ENCODE results near the gene DRD1.
A peak's percentile ranks its signal among the peaks of the same experiment; 100 is the strongest.
"Not testable (repeated sequence)": the region's sequence is repeated elsewhere in the genome, so short reads cannot be mapped to it uniquely, and the experiment has no call there.

DRD1 gene

DNA sequence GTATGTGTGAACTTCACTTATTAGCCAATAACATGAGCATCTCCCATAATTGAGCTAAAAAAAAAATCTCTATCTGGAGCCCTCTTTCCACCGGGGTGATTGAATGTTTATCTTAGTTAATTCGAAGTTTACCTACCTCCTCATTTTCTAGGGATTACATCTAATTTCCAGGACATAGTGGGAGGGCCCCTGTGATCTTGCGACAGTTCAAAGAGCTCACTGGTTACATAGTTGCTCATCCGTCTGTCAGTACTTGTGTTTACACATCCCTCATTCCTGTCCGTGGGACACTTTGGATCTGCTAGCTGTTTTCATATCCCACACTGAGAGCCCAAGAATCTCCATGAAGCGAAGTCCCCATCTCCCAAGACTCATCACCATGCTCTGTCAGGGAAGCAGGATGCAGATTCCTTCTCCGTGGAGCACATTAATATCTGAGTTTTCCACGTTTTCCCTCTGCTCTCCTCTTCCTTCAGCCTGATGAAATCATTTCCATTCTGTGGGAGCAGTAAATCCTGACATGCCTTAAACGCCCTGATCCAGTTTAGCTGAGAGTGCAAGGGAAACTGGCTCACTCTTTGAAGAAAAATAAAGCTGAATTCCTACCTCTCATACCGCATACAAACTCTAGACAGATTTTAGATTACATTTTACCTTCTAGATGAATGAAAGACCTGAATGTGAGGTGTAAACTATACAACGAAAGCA lies 24.2 kb upstream of the DRD1 start:
- no peak for DNase-seq

DNA sequence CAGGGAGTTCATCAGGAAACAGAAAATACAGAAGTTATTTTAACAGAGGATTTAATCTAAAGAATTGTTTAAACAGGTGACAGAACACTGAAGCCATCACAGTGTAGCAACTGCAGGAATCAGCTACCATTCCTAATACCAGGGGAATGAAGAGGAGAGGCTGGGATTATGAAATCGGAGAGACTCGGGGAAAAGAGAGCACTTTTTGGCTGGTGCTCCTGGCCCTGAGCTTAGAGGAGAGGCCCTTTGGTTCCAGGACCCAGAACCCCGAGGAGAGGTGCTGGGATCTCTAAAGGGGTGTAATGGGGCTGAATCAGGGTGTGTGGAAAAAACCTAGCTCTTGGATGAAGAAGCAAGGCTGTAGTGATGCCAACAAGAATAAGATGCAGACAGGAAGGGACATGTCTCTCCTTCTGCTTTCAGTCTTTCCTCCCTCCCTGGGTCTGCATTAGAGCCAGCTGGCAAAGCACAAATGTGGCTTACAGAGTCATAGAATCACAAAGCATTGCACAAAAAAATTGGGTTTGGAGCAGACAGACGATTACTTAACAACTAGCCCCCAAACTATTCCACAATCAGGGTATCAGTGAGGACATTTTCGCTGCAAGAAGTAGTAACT lies 22.8 kb upstream of the DRD1 start:
- no peak for DNase-seq

DNA sequence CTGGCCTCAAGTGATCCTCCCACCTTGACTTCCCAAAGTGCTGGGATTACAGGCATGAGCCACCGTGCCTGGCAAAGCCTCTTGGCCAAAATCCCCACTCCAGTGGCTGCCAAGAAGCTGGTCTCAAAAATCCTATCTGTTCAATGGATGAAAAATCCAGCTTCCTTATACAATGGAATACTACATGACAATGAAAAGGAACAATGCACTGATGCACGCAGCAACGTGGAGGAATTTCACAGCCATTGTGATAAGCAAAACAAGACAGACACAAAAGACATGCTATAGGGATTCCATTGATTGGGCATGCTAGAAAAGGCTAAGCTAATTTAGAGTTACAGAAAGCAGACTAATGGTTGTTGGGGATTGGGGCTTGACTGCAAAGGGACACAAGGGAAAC lies 21.3 kb upstream of the DRD1 start:
- DNase-seq = no peak

DNA sequence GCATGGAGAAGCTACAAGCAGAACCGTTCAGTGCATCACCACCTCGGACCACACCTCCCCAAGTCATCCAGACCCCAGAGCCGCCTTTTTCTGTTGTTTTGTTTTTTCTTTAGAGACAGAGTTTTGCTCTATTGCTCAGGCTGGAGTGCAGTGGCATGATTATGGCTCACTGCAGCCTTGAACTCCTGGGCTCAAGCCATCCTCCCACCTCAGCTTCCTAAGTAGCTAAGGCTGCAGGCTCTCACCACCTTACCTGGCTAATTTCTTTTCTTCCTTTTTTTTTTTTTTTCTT lies 20.9 kb upstream of the DRD1 start:
- no peak for DNase-seq

DNA sequence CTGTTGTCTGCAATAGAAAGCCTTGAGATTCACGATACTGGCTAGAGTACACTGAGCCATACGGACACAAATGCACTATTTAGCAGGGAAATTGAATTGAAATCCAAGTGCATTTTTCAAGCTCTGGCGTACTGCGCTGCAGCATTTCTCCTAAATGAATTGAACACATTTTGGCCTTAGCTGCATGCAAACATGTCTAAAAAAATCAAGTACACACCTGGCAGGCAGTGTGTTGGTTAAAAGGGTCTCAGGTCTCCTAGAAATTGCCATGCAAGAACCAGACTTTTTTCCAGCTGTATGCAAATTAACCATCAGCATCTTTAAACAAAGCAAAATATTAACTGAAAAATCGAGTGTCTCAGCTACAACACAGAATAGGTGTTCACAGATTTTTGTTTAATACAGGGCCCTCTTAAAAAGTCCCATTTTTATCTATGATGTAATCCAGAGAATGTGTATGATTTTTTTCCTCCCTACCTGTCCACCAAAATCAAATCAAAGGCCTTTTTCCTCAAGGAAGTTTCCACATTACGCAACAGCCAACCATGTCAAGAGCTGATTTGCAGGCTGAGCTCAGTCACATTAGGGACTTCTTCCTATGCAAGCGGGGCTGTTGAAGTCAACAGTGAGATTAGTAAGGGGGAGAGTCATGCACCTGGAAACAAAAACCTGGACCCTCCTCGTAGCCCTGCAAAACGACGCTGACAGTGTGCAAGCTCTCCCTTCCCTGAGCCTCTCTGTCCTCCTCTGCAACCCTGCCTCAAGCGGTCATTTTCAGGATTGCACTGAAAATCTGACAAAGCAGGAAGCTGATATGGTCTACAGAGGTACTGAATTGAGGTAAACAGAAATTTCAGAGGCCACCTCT lies 20.3 kb upstream of the DRD1 start:
- DNase-seq = peak; percentile 7 to 37 (median 22)

DNA sequence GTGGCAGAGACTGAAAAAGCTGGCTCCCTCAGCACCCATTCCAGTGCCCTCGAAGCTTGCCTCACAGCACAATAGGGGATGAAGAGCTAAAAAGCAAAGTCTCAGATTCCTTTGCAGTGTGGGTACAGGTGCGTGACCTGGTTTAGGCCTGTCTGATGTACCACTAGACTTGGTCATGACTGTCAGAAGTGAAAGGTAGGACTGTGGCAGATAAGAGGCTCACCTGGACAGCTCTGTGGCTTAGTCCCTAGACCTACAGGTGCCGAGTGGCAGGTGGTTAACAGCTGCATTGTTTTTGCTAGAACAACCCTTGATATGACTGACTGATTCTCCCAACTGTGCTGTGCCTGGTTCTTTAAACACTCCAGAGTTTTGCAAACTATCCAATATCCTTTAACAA lies 19.7 kb upstream of the DRD1 start:
- DNase-seq = no peak

DNA sequence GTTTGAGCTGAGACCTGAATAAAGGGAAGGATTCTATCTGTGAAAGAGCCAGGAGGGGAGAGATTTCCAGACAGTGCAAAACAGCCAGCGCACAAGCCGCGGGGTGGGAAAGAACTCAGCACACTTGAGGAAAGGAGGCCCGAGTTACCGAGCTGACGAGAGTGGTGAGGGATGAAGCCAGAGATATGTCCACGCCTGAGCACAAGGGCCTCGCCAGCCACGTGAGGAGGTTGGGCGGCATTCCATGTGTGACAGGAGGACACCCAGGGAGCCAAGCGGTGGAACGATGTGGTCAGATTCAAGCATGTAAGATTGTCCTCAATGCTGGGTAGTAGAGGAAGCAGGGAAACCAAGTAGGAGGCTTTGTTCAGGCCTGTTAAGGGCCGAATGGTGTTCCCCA lies 17.4 kb upstream of the DRD1 start:
- DNase-seq = no peak

DNA sequence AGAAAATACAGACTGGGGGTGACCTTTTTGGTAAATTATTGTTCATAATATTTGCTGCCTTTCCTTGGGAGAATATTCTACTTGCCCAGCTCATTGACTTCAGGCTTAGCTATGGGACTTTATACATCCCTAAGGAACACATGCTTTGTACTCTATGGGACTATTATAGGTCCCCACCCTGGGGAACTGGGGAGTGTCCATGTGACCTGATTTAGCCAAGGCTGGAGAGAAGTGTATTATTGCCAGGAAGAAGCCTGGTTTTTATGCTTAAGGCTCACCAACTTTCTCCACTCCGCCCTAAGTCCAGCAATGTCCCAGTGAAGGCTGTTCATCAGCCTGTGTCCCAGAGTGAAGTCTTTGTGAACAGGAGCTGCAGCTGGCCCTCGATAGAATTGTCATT lies 16.6 kb upstream of the DRD1 start:
- DNase-seq = no peak

DNA sequence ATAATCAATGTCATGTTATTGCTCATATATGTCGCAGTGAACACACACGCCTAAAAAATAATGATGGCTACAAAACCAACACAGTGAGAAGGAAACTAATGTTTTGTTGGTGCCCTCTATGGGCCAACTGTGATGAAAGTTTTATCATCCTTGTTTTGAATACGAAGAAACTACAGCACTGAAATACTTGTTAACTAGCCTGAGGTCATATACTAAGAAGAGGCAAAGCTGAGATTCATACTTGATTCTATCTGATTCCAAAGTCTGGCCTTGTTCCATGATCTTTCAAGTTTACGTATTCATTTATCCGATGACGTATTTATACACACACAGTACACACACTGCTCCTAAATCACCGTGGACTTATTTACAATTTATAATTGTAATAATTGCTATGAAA lies 16.1 kb upstream of the DRD1 start:
- DNase-seq = no peak

DNA sequence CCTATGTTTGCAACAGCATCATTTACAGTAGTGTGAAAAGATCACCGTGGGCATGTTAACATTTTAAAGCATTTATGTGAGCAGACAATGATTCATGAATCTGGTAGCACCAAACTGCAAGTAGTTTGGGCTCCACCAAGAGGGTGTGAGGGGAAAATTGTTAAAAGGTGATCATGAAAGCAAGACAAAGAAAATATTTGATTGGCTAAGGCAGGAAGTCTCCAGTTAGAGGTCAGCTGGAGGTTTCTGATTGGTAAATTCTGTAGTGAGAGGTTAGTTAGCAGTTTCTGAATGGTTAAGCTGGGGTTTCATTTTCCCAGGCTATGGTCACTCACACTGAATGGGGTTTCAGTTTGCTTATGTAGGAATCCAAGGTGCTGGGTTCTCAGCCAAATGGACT lies 13.5 kb upstream of the DRD1 start:
- DNase-seq = no peak

DNA sequence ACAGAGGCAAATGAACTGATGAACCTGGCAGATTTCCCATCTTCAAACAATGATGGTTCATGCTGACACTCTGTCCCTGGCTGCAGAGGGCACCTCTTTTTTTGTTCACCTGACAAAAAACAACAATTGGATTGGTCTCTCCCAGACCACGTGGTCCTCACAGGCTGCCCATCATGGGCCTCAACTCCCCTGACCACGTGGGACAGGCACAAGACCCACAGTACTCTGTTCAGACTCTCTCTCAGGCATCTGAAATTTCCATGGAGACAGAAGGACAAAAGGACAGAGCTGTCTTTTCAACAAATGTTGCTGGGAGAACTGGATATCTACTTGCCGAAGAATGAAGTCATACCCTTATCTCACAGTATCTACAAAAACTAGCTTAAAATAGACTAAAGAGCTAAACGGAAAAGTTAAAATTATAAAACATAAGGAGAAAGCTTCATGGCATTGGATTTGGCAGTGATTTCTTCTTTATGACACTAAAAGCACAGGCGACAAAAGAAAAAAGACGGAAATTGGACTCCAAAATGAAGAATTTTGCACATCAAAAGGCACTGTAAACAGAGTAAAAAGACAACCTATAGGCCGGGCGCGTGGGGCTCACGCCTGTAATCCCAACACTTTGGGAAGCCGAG lies 12.2 kb upstream of the DRD1 start:
- DNase-seq = no peak

DNA sequence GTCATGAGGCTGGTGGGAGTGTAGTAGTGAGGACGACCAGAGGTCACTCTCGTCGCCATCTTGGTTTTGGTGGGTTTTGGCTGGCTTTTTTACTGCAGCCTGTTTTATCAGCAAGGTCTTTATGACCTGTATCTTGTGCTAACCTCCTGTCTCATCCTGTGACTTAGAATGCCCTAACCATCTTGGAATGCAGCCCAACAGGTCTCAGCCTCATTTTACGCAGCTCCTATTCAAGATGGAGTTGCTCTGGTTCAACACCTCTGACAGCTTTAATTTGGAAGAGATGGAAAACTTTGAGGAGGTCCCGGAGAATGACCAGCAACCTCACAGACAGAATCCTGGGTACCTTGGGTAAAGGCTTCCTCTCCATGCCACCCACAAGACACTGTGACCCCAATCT lies 10.4 kb upstream of the DRD1 start:
- DNase-seq = not testable (repeated sequence)

DNA sequence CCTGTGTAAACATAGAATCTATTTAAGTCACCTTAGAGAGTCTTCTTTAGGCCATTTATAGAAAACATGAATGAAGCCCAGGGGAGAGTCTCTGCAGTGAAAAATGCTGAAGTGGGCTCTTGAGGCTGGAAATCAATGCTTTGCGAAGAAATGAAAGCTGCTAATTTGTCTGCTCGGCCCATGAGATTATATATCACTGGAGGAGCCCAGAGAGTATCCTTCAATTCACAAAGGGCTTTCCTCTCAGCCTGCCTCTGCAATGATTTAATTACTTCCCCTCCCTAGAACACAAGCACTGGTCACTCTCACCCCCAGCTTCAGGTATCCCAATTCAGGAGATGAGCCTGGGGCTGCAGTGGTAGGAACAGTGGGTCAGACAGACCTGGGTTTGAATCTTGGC lies 8.2 kb upstream of the DRD1 start:
- DNase-seq = no peak

DNA sequence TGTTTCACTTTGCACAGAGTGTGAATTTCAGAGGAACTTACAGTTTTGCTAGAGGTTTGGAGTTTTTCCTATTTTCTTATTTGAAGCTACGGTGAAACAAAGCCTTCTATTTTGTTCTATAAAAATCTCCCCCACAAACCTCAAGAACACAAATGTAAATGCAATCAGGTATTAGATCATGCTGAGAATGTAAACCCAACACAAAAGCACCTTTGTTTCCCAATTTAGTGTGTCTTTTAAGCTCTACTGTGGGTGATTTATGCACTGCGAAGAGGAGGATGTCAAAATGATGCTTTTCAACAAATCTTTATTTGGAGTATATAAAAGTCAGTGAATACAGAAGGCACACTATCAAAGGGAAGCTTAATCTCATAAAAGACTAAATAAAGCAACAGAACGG lies 4.3 kb upstream of the DRD1 start:
- no peak for DNase-seq

DNA sequence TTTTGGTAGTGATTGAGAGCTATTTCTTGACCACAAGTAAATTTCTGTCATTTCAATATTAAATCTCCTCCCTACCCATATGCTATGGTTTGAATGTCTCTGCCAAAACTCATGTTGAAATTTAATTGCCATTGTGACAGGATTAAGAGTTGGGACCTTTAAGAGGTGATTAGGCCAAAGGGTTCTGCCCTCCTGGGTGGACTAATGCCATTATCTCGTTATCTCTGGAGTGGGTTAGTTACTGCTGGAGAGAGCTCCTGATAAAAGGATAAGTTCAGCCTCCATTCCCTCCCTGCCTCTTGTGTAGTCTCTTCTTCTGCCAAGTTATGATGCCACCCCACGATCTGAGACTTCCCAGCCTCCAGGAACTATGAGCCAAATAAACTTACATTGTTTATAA lies 3.6 kb upstream of the DRD1 start:
- DNase-seq = no peak

DNA sequence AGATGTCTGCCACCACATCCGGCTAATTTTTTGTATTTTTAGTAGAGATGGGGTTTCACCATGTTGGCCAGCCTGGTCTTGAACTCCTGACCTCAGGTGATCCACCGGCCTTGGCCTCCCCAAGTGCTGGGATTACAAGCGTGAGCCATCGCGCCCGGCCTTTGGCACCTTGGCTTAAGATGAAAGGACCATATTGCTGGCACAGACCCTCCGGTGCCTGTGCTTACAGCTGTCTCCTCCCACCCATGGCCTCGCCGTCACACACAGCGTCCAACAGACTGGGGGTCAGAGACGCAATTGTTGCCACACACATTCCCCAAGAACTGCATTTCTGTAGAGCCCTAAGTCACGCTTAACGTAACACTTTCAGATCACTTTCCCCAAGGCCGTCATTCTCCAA lies 2.4 kb upstream of the DRD1 start:
- DNase-seq = not testable (repeated sequence)

DNA sequence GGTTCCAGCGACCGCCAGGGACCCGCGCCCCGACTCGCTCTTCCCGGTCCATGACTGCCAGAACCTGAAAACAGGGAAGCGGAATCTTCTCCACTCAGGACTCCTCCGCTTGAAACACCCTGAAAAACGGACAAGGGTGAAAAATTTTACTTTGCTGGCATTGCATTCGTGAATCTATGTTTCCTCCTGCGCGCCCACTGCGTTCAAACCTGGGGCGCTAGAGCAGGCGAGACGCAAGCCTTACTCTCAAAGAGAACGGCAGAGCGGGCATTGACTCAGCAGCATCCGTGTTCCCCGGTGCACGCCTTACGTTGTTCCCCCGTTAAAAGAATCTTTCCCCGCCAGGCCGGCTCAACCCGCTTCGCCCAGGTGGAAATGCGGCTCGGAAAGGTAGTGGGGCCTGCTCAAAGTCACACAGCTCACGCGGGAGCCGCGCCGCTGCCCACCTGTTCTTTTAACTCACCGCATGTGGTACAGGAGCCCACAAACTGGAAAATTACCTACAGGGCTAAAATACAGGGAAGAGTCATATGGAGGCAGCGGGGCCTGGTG lies 999 bp upstream of the DRD1 start:
- no peak for DNase-seq

DNA sequence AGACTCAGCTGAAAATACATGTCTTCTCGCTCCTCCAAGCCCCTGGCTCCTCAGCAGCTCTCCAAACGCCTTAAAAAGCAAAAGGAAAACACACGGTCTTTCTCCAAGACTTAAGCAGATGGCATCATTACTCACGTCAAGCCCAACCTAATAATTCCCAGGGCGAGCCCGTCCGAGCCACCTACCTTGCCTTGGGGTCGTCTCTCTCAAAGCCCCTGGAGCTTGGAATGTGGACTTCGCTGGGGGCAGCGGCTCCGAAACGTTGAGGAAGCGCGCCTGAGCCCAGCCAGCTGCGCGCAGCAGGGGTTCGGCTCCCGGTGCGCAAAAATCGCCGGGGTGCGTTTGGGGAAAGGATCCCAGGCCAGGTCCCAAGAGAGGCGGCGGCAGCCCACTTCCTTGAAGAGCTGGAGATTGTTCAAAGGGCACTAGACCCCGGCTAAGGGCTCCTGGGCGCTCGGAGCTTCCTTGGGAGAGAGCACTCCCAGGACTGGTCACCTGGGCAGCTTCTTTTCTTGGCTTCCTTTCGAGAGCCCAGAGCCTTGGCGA lies 395 bp downstream of the DRD1 start:
- DNase-seq = no peak

DNA sequence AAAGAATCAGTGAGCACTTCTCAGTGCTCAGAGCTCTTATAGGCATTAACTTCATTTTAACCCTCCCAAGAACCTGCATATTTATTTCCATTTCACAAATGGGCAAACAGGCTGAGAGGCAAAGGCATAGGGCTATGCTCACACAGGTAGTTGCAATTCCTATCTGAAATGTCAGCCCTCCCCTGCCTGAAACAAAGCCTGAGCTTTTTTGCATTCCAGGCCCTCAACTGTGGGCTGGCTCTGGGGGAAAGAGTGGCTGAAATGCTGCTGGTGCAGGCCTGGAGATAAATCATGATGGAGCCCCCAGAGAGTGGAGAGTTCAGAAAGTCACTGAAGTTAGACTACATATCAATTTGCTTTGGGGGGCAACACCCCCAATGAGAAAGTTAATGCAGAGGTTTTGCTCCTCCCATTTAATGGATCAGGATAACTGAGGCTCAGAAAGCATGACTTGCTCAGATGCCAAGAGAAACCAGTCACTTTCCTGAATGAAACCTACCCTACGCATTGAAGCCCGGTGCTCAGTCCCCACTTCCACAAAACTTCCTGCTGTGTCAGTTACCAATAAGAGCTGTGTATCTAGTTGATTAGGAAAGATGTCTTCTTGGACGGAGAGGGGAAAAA lies 5.6 kb downstream of the DRD1 start:
- DNase-seq = no peak

DNA sequence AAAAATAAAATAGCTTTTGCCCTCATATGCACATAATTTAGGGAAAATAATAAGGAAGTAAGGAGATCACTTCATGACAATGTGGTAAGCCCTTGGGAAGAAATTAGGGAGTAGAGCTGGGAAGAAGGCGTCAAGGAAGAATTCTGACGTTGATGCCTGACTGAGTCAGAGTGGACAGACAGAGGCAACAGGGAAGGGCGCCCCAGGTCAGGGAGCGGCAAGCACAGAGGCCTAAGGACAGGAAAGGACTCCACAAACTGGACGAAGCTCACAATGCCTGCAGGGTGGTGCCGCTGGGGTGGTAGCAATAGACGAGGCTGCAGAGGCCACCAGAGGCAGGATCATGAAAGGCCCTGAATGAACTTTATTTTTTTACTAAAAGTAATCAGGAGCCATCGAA lies 7.6 kb downstream of the DRD1 start:
- DNase-seq = no peak

DNA sequence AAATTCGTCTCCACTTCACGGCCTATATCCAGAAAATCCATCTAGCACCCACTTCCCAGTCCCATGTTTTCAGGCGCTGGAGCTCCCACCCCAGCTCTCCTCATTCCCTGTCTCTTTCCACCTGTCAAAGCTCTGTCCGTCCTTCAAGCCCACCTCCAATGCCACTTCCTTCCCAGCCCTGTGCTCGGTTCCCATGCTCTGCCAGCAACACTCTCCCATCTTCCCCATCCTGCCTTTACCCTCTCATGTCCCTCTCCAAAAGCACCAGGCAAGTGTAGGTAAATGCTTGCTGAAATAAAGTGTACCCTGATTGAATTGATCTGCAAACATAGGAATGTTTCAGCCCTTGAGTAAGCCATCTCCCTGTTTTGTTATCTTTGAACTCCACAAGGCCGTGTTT lies 9.2 kb downstream of the DRD1 start:
- no peak for DNase-seq

DNA sequence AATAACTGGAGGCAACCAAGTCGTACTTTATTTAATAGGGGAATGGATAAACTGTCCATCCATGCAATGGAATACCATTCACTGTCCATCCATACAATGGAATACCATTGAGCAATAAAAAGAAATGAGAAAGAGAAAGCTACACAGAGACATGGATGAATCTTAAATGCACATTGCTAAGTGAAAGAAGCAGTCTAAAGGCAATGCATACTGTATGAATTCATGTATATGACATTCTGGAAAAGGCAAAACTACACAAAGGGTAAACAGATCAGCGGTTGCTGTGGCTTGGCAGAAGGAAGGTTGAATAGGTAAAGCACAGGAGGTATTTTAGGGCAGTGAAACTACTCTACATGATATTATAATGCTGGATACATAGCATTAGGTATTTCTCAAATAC lies 16.2 kb downstream of the DRD1 start:
- DNase-seq = no peak

DNA sequence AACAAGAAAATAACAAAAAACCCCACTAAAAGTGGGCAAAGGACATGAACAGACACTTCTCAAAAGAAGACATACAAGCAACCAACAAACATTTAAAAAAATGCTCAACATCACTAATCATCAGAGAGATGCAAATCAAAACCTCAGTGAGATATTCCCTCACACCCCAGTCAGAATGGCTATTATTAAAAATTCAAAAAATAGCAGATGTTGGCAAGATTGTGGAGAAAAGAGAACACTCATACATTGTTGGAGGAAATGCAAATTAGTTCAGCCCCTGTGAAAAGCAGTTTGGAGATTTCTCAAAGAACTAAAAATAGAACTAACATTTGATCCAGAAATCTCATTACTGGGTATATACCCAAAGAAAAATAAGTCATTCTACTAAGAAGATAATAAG lies 19.4 kb downstream of the DRD1 start:
- DNase-seq = not testable (repeated sequence)
